PC-3 (cell line): Measurements from ENCODE around the gene SHROOM3.
"Not testable (repeated sequence)": the region's sequence is repeated elsewhere in the genome, so short reads cannot be mapped to it uniquely, and the experiment has no call there.

Experiments used
- EZH2 ChIP-seq: fragments of 300-600 bp; sonication (generic); IDR thresholded peaks from one replicate; pipeline ENCODE4 v1.6.1; 2017; ENCODE audit warnings: antibody characterized with exemption, mild to moderate bottlenecking, low read length; ENCODE audit not compliant: unreplicated experiment
- TF ChIP-seq, protein P1 (sequence below): fragments of 300-600 bp; sonication (generic); conservative IDR thresholded peaks from 2 replicates; pipeline ENCODE4 v1.5.1; 2017; ENCODE audit warnings: antibody characterized with exemption, low read depth, mild to moderate bottlenecking, low read length

DNA sequence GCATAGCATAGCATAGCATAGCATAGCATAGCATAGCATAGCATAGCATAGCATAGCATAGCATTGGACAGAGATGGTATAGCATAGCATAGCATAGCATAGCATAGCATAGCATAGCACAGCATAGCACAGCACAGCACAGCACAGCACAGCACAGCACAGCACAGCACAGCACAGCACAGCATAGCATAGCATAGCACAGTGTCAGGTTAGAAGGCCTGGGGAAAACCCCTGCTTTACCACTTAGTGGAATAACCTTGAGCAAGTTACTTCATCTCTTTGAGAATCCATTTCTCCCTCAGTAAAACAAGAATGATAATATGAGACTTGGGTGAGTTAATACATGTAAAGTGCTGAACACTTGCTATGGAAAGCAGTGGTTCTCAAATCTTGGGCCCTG is 173.5 kb downstream of the SHROOM3 start:
- TF ChIP-seq, protein P1, sequence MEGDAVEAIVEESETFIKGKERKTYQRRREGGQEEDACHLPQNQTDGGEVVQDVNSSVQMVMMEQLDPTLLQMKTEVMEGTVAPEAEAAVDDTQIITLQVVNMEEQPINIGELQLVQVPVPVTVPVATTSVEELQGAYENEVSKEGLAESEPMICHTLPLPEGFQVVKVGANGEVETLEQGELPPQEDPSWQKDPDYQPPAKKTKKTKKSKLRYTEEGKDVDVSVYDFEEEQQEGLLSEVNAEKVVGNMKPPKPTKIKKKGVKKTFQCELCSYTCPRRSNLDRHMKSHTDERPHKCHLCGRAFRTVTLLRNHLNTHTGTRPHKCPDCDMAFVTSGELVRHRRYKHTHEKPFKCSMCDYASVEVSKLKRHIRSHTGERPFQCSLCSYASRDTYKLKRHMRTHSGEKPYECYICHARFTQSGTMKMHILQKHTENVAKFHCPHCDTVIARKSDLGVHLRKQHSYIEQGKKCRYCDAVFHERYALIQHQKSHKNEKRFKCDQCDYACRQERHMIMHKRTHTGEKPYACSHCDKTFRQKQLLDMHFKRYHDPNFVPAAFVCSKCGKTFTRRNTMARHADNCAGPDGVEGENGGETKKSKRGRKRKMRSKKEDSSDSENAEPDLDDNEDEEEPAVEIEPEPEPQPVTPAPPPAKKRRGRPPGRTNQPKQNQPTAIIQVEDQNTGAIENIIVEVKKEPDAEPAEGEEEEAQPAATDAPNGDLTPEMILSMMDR, result not testable (repeated sequence)
- TF ChIP-seq EZH2, result not testable (repeated sequence)
